Endothelial cell of umbilical vein (primary cell): Measurements from ENCODE around the gene FUT9. TPM values are rescaled to one million over a fixed set of nuclear protein-coding genes. Genes with fewer than 3 reads are reported as not detected.

ENCODE experiments used
- BruUV-seq: library from RNA; stranded (reverse); fragments of 400-500 nt; replicated peaks from 2 replicates; lab custom pipeline; 2021; lab: Mats Ljungman, UMichigan
- CTCF ChIA-PET: fragments of 300-600, 350-600 bp; sonication (Branson Sonifier 250); formaldehyde crosslinking; loops from one replicate; lab custom pipeline; 2021; ENCODE audit warnings: antibody characterized with exemption, inconsistent platforms; lab: Charles Lee
- POLR2A ChIA-PET: fragments of 300-600, 350-600 bp; sonication (Branson Sonifier 250); formaldehyde crosslinking; loops from one replicate; lab custom pipeline; 2021; ENCODE audit warnings: antibody characterized with exemption, inconsistent platforms; lab: Charles Lee
- DNase-seq: peaks from one replicate; pipeline ENCODE4 v3.0.0-alpha.2; 2011; ENCODE audit warnings: low read depth, low spot score
- FAIRE-seq: peaks from 2 replicates; lab custom pipeline; 2011; peaks lifted over from hg19 to GRCh38; lab: Jason Lieb, UNC
- H2AFZ ChIP-seq: 2 replicates; pipeline ENCODE4 v1.6.0; 2012; ENCODE audit warnings: low read depth, low read length, control low read depth, inconsistent platforms
- H3K27ac ChIP-seq: 2 replicates; pipeline ENCODE4 v1.5.1; 2011; ENCODE audit warnings: low read depth, mild to moderate bottlenecking, control low read depth, low read length, moderate library complexity; ENCODE audit not compliant: insufficient read depth
- H3K27me3 ChIP-seq, 2 experiments: 2 replicates each; pipeline versions ENCODE4 v1.6.0 to v1.6.1; 2011; ENCODE audit warnings: low read length in 2 of 2, mixed read lengths in 1 of 2; ENCODE audit not compliant: control insufficient read depth in 2 of 2, insufficient read depth in 2 of 2
- H3K36me3 ChIP-seq, 2 experiments: 2 replicates in 1 of 2; 3 replicates in 1 of 2; pipeline ENCODE4 v1.5.1; 2011; ENCODE audit warnings: low read length in 2 of 2, mild to moderate bottlenecking in 1 of 2, moderate library complexity in 1 of 2; ENCODE audit not compliant: control insufficient read depth in 2 of 2, insufficient read depth in 2 of 2; ENCODE audit errors: extremely low read depth in 1 of 2
- H3K4me1 ChIP-seq: 3 replicates; pipeline ENCODE4 v1.5.1; 2011; ENCODE audit warnings: mild to moderate bottlenecking, low read length; ENCODE audit not compliant: control insufficient read depth, insufficient read depth; ENCODE audit errors: extremely low read depth
- H3K4me2 ChIP-seq: 2 replicates; pipeline ENCODE4 v1.6.1; 2011; ENCODE audit warnings: low read length, control low read depth, mixed read lengths; ENCODE audit not compliant: insufficient read depth
- H3K4me3 ChIP-seq, 3 experiments: fragments of 200-600 bp in 1 of 3; sonication (generic), shearing (Covaris generic) in 1 of 3; replicated peaks in 1 of 3; 2 replicates each; pipeline ENCODE4 v1.5.1; 2011 to 2016; ENCODE audit warnings: control low read depth in 3 of 3, low read length in 3 of 3, mild to moderate bottlenecking in 2 of 3, inconsistent platforms in 1 of 3, low read depth in 1 of 3, moderate library complexity in 1 of 3; ENCODE audit not compliant: insufficient read depth in 1 of 3
- H3K79me2 ChIP-seq: 2 replicates; pipeline ENCODE4 v1.6.0; 2012; ENCODE audit warnings: low read length, inconsistent platforms; ENCODE audit not compliant: control insufficient read depth, insufficient read depth
- H3K9ac ChIP-seq: replicated peaks from 2 replicates; pipeline ENCODE3; 2011; ENCODE audit warnings: low read length, control low read depth; ENCODE audit not compliant: insufficient read depth; ENCODE audit errors: extremely low read depth
- H3K9me1 ChIP-seq: replicated peaks from 3 replicates; pipeline ENCODE4 v1.6.0; 2011; ENCODE audit warnings: mild to moderate bottlenecking, low read length; ENCODE audit not compliant: control insufficient read depth, insufficient read depth; ENCODE audit errors: extremely low read depth
- H3K9me3 ChIP-seq: replicated peaks from 2 replicates; pipeline ENCODE4 v1.5.1; 2012; ENCODE audit warnings: low read length, inconsistent platforms; ENCODE audit not compliant: control insufficient read depth, insufficient read depth
- H4K20me1 ChIP-seq: replicated peaks from 2 replicates; pipeline ENCODE3; 2011; ENCODE audit warnings: mild to moderate bottlenecking, low read length; ENCODE audit not compliant: control insufficient read depth, insufficient read depth; ENCODE audit errors: extremely low read depth
- EZH2 ChIP-seq: IDR thresholded peaks from 2 replicates; pipeline ENCODE4 v1.6.1; 2012; ENCODE audit warnings: borderline replicate concordance, low read depth, mild to moderate bottlenecking, moderate library complexity, low read length, inconsistent platforms; ENCODE audit not compliant: severe bottlenecking
- FOS ChIP-seq: IDR thresholded peaks from 2 replicates; pipeline ENCODE4 v1.6.1; 2011; ENCODE audit warnings: mild to moderate bottlenecking, low read length, moderate library complexity, borderline replicate concordance; ENCODE audit not compliant: insufficient read depth
- GATA2 ChIP-seq: IDR thresholded peaks from 2 replicates; pipeline ENCODE4 v1.7.0; 2011; ENCODE audit warnings: low read depth, mild to moderate bottlenecking, moderate library complexity, mixed read lengths, low read length; ENCODE audit not compliant: insufficient read length, insufficient read depth
- MYC ChIP-seq: IDR thresholded peaks from one replicate; pipeline ENCODE4 v1.6.1; 2011; ENCODE audit warnings: mild to moderate bottlenecking, low read depth, low read length
- POLR2A ChIP-seq: IDR thresholded peaks from 2 replicates; pipeline ENCODE4 v1.6.1; 2012; ENCODE audit warnings: low read depth, mild to moderate bottlenecking, control low read depth, low read length
- dilution Hi-C: fragments of 300-500 bp; cut with MboI; formaldehyde crosslinking; loops from one replicate; pipeline ENCODE4 v1.15.0; 2019; ENCODE audit warnings: low sequenced_read_pairs; ENCODE audit not compliant: extremely low pct_ligation_motif_present
- intact Hi-C: fragments of 100-400 bp; cut with micrococcal nuclease; formaldehyde crosslinking; loops from one replicate; pipeline ENCODE4 v1.10.0; 2022
- polyA plus RNA-seq, 4 experiments: library from polyadenylated mRNA; depleted of rRNA in 3 of 4; stranded (reverse) in 3 of 4; unstranded in 1 of 4; fragments of >200 nt; gene quantifications; 2 replicates each; pipeline versions ENCODE4 v1.2.1 to v1.2.3, GENCODE V29; 2011 to 2012; ENCODE audit warnings: missing spikeins in 1 of 4
- total RNA-seq: library from RNA; stranded (reverse); gene quantifications from 2 replicates; pipeline ENCODE4 v1.2.3, GENCODE V29; 2021
- TF ChIP-seq, protein P1 (sequence below), 2 donors: IDR thresholded peaks; 1 replicate in 1 of 2; 2 replicates in 1 of 2; pipeline ENCODE4 v1.5.1; 2011; ENCODE audit warnings: low read length in 2 of 2, mild to moderate bottlenecking in 2 of 2, moderate library complexity in 2 of 2, control low read depth in 1 of 2, inconsistent platforms in 1 of 2, low read depth in 1 of 2; ENCODE audit not compliant: insufficient read depth in 1 of 2; ENCODE audit errors: extremely low read depth in 1 of 2

Gene FUT9
- total and polyA plus RNA-seq, 2 donors (not counting 3 experiments of a cell fraction or from before 2014, with no cell fraction given), result not detected

- no peaks in the 10 kb centered on the region for H3K36me3 ChIP-seq
- no peaks in the 10 kb centered on the region for H3K79me2 ChIP-seq
- no peak for FAIRE-seq
- TF ChIP-seq, protein P1, sequence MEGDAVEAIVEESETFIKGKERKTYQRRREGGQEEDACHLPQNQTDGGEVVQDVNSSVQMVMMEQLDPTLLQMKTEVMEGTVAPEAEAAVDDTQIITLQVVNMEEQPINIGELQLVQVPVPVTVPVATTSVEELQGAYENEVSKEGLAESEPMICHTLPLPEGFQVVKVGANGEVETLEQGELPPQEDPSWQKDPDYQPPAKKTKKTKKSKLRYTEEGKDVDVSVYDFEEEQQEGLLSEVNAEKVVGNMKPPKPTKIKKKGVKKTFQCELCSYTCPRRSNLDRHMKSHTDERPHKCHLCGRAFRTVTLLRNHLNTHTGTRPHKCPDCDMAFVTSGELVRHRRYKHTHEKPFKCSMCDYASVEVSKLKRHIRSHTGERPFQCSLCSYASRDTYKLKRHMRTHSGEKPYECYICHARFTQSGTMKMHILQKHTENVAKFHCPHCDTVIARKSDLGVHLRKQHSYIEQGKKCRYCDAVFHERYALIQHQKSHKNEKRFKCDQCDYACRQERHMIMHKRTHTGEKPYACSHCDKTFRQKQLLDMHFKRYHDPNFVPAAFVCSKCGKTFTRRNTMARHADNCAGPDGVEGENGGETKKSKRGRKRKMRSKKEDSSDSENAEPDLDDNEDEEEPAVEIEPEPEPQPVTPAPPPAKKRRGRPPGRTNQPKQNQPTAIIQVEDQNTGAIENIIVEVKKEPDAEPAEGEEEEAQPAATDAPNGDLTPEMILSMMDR (IDR thresholded peaks at IDR 0.05; ENCODE audit: extremely low read depth in 1 of 2, insufficient read depth in 1 of 2, low read depth in 1 of 2, low read length in 2 of 2), result no peak
- TF ChIP-seq MYC, result no peak
- no peak overlapping the region for H3K27ac ChIP-seq
- no peaks in the 10 kb centered on the region for H4K20me1 ChIP-seq
- POLR2A ChIA-PET, result no interaction called here
- dilution Hi-C loops (no loop called here), intact Hi-C loops (no loop called here)
- no peaks in the 10 kb centered on the region for H3K27me3 ChIP-seq
- no peaks in the 10 kb centered on the region for H3K9me3 ChIP-seq
- DNase-seq, result no peak
- H3K4me1 ChIP-seq, result no peaks in the 10 kb centered on the region
- no peak overlapping the region for H2AFZ ChIP-seq
- no peak overlapping the region for H3K4me3 ChIP-seq
- H3K9ac ChIP-seq, result no peak overlapping the region
- H3K9me1 ChIP-seq, result no peaks in the 10 kb centered on the region
- no peak overlapping the region for H3K4me2 ChIP-seq
- CTCF ChIA-PET, result no interaction called here
- no TSS peak for BruUV-seq
Observed at GRCh38 chr6:96197241-96197640, 181.5 kb downstream of the FUT9 start.

DNA sequence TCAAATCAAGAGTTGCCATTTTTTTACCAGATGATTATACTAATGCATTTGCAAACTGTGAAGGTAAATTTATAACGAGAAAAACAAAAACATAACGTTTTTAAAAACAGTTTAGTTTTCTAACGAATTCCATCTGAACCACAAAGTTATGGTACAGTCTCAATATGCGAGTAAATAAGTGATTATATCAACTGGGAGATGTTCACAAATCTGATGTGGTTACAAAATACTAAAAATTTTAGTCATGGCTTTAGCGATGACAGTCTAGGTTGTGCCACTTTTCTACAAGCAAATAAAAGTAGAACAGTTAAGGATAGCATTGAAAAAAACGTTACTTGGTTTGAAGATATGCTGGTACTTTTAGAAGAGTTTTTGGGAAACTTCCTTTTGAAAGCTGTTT, 186.8 kb downstream of the FUT9 start:
- CTCF ChIA-PET, result no interaction called here
- Histone ChIP-seq H3K4me2 (no peak overlapping the region), H3K36me3 (no peaks in the 10 kb centered on the region), H3K9me1 (no peaks in the 10 kb centered on the region), H3K9ac (no peak overlapping the region), H3K27me3 (no peaks in the 10 kb centered on the region), H4K20me1 (no peaks in the 10 kb centered on the region), H3K4me1 (no peaks in the 10 kb centered on the region), H3K79me2 (no peaks in the 10 kb centered on the region), H3K4me3 (no peak overlapping the region), H2AFZ (no peak overlapping the region), H3K27ac (no peak overlapping the region), H3K9me3 (peaks cover 3% of the 10 kb centered on the region)
- BruUV-seq, result no TSS peak
- DNase-seq, result no peak
- dilution Hi-C loops (no loop called here), intact Hi-C loops (no loop called here)
- FAIRE-seq, result no peak
- no peak for TF ChIP-seq MYC
- no peak for TF ChIP-seq FOS
- TF ChIP-seq, protein P1 (IDR thresholded peaks at IDR 0.05; ENCODE audit: extremely low read depth in 1 of 2, insufficient read depth in 1 of 2, low read depth in 1 of 2, low read length in 2 of 2), result no peak
- no peak for TF ChIP-seq EZH2
- no peak for TF ChIP-seq POLR2A
- no peak for TF ChIP-seq GATA2
- POLR2A ChIA-PET, result no interaction called here
